ENCODE data around the gene EXOC6B. TPM values are rescaled to one million over a fixed set of nuclear protein-coding genes. Genes with fewer than 3 reads are reported as not detected.

The EXOC6B gene
- total and polyA plus RNA-seq, 9 of the 15 experiments (the other 6 are each of a cell fraction or from before 2014, with no cell fraction given) = 0.28 to 4.2 (median 2.0) TPM

- TF ChIP-seq CCNT2 (IDR thresholded peaks at IDR 0.05; ENCODE audit: borderline replicate concordance, extremely low read depth, insufficient read length, low read depth, low read length) = peak; percentile 10
- TF ChIP-seq E2F4 (CRISPR knock-in tag; IDR thresholded peaks at IDR 0.05; ENCODE audit: low read depth) = no peak
- no peak for TF ChIP-seq OTX1 (CRISPR knock-in tag; IDR thresholded peaks at IDR 0.05)
- no peak for TF ChIP-seq ZNF507 (tag; conservative IDR thresholded peaks at IDR 0.05)
- TF ChIP-seq GTF3C2 (IDR thresholded peaks at IDR 0.05; ENCODE audit: borderline replicate concordance, extremely low read depth, insufficient read length) = no peak
- TF ChIP-seq ATF1 (CRISPR knock-in tag; IDR thresholded peaks at IDR 0.05) = peak; percentile 68
- TF ChIP-seq ATF1 (tag; IDR thresholded peaks at IDR 0.05) = peak; percentile 98
- no peak for TF ChIP-seq ARID3A (IDR thresholded peaks at IDR 0.05; ENCODE audit: borderline replicate concordance, low read depth, low read length)
- no peak for TF ChIP-seq EP400 (IDR thresholded peaks at IDR 0.05)
- no peak for TF ChIP-seq ZNF232 (CRISPR knock-in tag; IDR thresholded peaks at IDR 0.05)
- no peak for TF ChIP-seq GATA2 (CRISPR knock-in tag; IDR thresholded peaks at IDR 0.05)
- TF ChIP-seq HDAC3 (IDR thresholded peaks at IDR 0.05; ENCODE audit: borderline replicate concordance, partially characterized antibody) = no peak
- TF ChIP-seq VEZF1 (CRISPR knock-in tag; IDR thresholded peaks at IDR 0.05) = peak; percentile 83
- TF ChIP-seq ZBTB17 (CRISPR knock-in tag; IDR thresholded peaks at IDR 0.05) = no peak
- TF ChIP-seq LEF1 (IDR thresholded peaks at IDR 0.05) = no peak
- no peak for TF ChIP-seq SIRT6 (IDR thresholded peaks at IDR 0.05; ENCODE audit: low read depth, low read length)
- TF ChIP-seq FIP1L1 (IDR thresholded peaks at IDR 0.05; ENCODE audit: low read depth, low read length, poor library complexity, severe bottlenecking) = no peak
- TF ChIP-seq ZNF398 (CRISPR knock-in tag; IDR thresholded peaks at IDR 0.05) = no peak
These were observed at the start of gene EXOC6B (continued) for GRCh38 chr2:72825257-72826155.

Measured in K562 (cell line).